GM19328 (cell line): ENCODE results near the gene MRTFB.
"Not testable (repeated sequence)": the region's sequence is repeated elsewhere in the genome, so short reads cannot be mapped to it uniquely, and the experiment has no call there.

Experiments
- ATAC-seq: cut with Tn5 transposase; IDR thresholded peaks from one replicate; pipeline ENCODE4 v1.9.1; 2021; ENCODE audit warnings: mild to moderate bottlenecking, moderate library complexity; ENCODE audit not compliant: unreplicated experiment

MRTFB gene

DNA sequence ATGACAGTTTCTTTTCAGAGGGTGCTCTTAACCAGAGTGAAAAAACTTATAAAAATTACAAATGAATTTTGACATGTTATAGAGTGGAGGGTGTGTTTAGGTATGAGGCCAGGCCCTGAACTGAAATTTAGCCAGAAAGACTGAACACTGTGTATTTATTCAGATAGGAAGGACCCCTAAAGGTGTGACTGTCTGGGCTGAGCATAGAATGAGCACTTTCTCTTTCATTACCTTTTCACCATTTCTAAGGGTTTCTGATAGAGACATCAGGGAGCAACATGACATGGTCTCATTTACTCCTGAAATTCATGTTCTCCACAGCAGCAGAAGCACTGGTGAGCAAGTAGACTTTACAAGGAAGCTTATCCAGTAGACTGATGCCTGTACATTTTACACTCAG is 32.9 kb downstream of the MRTFB start:
- no peak for ATAC-seq

DNA sequence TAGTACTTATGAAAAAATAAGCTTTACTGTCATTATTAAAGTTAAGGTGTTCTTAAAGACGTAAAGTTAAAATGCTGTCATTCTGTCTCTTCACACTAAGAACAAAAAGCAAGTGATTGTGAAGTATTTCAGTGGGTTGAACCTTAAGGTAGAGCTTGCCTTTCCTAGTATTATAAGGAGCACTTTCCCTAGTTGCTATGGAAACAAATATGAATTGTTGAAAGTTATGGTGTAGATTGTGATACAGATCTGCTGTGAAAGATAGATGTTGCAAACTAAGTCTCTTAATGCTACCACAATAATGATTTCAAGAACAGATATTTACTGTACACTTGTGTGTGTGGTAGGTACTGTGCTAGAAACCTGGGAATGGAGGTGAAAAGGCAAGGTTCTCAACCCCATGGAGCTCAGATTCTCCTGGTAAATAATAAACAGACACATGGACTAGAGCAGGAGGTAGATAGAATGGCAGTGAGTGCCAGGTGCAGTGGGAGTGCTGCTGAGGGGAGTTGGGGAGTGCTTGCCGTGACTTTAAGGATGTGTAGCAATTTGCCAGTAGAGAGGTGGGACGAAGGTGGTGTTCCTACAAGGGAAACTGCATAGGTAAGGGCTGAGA is 34.7 kb downstream of the MRTFB start:
- no peak for ATAC-seq

DNA sequence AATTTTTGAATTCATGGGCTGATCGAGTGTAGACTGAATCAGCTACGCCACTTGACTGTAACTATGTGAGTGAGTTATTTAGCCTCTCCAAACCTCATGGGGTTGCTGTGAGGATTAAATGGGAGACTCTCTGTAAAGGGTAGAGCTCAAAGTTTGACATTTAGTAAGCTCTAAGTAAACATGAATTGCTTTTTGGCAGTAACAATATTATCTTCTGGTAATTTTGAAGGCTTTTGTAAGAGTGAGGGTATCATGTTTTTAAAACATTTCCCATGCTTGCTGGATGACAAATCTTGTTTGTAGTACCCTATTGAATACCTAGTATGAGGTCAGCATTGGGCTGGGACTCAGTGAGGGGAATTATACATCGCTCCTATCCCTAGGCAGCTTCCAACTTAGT is 35.3 kb downstream of the MRTFB start:
- no peak for ATAC-seq

DNA sequence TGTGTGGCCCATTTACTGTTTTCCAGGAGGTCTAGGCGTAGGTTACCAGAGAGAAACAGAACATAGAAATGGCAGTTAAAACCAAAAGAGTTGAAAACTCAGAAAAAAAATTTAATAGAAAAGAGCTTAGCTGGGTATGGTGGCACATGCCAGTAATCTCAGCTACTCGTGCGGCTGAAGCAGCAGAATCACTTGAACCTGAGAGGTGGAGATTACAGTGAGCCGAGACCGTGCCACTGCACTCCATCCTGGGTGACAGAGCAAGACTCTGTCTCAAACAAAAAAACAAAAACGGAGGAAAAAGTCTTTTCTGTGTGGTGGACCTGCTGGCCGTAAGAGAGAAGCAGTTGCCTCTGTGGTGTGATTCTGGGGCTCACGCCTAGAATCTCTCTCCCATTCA is 35.8 kb downstream of the MRTFB start:
- ATAC-seq = no peak

DNA sequence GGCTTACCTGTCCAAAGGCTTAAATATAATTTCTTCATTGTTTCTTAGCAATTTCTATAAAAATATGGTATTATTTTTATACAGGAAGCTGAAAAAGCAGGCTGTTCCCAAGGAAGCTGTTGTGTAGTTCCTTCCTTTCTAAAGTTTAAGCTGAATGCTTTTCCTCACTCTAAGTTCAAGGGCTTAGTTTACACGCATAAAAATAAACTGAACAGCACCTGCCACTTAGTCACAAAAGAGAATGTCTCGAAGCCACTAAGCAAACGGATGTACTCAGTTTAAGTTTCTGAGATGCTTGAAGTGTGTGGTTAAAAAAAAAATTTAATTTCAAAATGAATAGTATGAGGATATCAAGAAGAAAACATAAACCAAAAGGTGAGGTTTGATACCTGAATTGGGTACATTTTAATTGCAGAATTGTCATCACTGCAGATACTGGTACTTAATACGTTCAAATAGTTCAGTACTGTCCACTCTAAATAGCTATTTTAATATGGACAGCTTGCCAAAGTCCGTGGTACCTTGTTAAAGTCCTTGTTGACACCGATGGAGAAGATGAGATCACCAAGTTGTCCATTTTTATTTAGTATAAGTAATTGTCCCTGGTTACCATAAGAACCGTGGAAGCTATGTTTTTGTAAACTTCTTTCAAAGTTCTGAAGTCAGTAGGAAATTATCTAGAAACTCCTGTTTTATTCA is 38.1 kb downstream of the MRTFB start:
- ATAC-seq = no peak

DNA sequence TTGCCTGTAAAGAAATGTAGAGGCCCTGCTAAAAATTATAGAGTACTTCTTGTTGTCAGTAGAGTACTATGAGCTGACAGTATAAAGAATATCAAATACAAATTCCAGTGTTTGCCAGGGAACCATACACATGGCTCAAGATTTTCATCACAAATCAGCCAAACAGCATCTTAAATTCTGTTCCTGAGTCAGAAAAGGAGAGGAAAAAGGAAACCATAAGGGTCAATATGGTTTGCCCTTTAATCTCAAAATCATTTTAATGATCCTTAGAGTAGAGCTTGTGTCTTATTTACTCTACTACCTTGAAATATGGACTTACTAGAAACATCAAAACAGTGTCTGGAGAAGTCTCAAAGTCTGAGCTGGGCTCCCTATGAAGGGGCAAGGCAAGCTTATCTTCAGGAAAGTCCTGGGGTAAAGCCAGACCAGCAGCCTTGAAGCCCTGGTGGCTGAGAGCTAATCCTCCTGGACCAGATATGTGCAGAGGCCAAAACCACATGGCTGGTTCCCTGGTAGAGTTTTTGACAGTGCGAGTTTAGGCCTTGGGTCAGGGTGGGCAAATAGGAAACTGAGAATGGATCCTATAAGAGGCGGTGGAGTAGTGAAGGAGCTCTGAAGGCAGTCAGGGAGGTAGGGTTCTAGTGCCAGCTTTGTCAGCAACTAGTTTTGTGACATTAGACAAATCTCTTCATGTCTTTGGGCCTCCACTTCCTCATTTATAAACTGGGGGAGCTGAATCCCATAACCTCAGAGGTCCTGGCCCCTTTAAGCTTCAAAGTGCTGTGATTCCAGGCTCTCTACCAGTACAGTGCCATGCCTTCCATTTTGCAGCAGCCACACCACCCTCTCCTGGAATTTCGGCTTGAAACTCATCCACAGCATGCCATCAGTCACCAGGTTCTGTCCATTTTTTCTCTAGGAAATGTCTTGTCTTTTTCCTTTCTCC is 38.9 kb downstream of the MRTFB start:
- ATAC-seq = no peak

DNA sequence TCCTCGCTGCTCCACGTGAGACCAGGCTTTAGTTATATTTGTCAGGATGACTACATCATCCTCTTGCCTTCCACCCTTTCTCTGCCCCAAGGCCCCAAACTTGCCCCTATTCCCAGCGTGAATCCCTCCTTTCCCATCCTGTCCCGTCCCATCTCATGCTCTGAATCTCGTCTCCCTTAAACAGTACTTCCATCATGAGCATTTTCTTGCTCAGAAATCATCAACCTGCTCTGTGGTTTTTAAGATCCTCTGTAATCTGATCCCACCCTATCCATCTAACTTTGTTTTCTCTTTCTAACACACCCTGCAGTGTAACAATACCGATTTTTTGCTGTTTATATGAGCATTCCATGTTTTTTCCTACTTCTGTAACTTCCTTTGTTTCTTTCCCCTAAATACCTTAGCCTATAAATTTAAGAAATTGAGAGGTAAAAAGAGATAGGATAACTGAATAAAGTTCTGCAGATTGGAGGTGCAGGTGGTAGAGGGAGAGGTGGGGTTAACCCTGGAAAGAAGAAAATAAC is 39.7 kb downstream of the MRTFB start:
- ATAC-seq = no peak

DNA sequence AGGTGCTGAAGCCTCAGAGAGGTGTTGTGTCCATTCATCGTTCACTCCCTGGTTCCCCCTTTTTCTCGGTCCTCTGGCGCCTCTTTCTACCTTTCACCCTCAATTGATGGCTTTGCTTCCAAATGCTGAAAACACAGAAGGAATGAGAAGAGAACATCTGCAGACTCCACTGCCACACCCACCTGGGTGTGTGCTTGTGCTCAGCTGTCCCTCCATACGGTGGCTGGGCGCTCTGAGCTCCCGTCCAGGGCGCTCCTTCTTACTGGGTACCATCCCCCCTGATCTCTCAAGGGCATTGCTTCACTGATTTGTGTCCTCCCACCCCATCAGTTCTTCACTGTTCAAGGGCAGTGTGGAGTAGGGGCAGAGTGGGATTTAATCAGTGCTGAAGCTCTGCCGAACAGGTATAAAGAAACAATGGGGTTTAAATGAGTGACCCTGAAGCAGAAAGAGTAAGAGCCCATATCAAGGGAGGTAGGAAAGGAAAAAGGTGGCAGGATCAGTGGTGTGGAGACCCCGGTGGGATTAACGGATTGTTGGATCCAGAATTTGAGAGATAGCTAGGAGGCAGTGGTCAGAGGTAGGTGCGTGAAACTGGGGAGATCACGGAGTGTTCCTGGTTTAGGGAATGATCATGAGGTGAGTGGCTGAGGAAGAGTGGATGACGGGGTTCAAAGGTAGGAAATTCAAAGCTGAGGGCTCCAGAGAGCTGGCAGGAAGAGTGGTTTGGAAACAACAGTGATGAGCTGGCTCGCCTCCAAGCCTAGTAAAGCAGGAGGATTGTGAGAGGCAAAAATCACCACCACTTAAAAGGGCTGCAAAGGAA is 40.8 kb downstream of the MRTFB start:
- ATAC-seq = no peak

DNA sequence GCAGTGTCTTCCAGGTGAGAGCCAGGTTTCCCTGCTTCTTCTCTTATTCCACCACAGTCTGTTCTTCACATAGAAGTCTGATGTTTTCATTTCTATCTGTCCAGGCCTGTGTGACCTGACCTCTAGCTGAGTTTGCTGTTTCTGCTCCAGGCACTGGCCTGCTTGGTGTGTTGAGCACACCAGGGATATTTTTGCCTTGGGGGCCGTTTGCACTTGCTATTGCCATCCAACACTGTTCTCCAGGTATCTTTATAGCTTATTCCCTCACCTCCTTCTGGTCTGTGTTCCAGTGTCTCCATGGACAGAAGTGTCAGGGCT is 41.4 kb downstream of the MRTFB start:
- ATAC-seq = no peak

DNA sequence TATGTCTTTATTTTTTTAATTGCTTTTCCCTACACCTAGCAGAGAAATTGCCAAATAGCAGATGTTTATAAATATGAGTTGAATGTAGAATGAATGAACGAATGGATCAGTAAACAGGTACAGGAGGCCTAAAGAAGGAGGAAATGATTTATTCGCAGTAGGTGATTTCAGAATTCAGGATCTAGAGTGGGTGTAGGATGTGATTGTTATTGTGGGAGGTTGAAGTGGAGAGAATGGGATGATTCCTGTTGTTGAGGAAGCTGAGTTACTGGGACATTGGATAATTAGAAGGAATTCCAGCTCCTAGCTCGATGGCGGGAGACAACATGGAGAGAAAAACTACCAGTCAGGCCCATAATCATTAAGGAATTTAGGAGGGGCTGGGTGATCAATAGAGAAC is 42.2 kb downstream of the MRTFB start:
- ATAC-seq = no peak

DNA sequence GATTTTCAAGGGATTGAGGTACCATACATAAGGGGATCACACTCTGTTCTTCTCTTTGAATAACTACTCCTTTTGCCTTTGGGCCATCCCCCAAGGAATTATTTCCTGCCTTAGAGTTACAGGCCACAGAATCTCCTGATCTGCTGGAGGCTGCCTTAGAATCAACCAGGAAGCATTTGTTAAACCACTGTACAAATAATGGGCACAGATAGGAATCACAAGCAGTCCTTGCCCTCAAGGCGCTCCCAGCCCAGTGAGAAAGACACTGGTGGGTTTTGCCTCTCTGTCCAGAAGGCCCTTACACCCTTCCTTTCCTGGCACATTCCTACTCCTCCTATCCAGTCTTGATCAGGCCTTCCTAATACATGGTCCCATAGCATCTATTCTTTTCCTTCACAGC is 45.9 kb downstream of the MRTFB start:
- ATAC-seq = no peak

DNA sequence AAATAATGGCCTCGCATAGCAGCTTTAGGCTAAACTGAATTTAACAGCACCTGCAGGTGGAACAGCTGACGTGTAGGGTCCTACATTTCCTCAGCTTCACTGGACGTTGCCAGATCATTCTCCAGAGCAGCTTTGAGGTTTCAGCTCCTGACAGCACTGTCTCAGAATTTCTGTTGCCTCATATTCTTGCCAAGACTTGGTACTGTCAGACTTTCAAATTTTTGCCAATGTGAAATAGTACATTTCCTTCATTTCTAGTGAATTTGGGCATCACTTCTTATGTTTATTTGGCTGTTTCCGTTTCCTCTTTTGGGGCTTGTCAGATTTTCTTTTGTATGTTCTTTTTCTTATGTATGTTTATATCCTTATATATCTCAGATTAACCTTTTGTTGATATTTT is 48.7 kb downstream of the MRTFB start:
- no peak for ATAC-seq

DNA sequence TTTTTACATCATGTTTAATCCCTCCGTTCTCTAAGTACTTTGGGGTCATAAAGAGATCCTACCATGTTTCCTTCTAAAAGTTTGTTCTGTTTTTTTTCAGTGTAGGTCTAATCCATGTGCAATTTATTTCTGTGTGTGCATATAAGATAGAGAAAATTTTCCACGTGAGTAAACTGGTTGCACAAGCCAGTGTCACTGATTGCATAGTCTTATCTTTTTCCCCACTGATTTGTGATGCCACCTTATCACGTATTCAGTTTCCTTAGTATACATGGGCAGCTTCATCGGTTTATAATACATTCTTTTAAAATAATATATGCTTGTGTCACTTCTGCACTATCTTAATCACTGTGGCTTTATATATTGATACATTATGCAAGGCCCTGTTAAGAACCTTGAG is 49.2 kb downstream of the MRTFB start:
- no peak for ATAC-seq

DNA sequence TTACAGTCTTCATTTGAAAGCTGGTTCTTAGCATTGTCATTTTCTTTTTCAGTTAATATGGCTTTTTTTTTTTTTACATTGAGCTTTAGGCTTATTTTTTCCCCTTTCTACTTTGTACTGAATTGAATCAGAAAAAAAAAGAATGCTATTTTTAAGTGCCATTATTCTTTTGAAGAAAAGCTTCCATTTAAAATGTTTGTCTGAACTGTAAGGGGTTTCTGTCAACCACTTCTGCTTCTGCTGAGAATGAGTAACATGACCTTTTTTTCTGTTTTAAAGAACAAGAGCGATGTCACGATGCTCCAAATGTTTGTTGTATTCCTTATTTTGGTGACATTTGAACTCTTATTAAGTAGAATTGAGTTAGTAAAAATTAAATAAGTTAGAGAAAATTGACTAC is 50.0 kb downstream of the MRTFB start:
- no peak for ATAC-seq

DNA sequence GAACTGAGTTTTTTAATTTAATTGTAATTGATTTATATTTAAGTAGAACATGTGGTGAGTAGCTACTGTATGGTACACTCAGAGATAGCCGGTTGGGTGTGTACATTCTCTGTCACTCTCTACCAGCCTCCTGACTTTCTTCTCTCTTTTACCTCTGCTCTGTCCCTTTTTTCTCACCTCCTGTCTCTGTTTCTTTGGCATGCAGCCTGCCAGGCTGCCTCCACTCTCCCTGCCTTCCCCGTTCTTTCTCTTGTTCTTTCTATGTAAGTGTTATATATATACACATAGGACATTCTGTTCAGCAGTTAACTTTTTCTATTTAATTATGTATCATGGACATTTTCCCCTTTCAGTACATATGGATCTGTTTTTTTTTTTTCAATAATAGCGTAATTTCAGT is 50.8 kb downstream of the MRTFB start:
- ATAC-seq = no peak

DNA sequence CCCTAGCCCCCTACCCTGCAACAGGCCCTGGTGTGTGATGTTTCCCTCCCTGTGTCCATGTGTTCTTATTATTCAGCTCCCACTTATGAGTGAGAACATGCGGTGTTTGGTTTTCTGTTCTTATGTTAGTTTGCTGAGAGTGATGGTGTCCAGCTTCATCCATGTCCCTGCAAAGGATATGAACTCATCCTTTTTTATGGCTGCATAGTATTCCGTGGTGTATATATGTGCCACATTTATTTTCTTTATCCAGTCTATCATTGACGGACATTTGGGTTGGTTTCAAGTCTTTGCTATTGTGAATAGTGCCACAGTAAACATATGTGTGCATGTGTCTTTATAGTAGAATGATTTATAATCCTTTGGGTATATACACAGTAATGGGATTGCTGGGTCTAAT is 51.3 kb downstream of the MRTFB start:
- ATAC-seq = not testable (repeated sequence)

DNA sequence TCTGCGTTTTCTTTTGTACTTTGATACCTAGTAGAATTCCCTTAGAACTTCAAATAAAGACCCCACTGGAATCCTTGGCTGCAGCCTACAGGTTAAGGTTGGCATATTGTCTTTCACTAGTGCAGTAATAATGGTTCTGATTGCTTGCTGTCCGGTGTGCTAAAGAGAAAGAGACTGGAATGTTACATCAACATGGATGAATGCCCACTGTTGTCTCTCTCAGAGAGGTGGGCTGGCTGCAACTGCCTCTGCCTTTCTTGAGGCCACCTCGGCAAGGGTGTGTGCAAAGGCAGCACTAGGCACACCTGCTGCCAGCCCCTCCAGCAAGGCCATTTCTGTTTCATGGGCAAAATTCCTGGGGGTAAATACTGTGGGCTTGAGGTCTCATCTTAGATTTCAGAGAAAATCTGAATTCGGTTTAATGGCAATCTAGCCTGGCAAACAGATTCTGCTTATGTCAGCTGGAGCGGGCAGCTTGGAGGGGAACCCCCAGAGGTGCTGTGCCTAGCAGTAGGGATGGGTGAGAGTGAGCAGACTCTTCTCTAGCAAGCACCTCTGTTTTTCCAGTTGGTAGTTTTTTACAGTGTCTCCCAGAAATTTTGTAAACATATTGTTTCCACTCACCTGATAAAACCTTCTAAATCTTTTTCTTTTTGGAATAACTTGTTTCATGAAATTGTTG is 54.0 kb downstream of the MRTFB start:
- no peak for ATAC-seq

DNA sequence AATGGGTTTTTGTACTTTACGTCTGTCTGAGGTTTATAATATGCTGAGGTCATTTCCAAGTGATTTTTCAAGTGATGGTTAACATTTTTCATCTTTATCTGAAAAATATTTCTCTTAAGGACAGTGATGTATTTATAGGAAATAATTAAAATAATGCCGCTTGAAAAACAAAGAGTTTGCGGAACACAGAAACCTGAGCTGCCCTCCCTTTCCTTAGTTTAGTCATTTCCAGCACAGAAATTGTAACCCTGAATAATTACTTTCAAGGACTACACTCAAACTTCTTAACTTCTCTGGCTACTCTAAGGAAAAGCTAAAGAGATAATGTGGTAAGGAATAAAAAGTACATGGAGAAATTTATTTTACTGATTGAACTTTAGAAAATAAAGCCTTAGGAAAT is 54.6 kb downstream of the MRTFB start:
- no peak for ATAC-seq

DNA sequence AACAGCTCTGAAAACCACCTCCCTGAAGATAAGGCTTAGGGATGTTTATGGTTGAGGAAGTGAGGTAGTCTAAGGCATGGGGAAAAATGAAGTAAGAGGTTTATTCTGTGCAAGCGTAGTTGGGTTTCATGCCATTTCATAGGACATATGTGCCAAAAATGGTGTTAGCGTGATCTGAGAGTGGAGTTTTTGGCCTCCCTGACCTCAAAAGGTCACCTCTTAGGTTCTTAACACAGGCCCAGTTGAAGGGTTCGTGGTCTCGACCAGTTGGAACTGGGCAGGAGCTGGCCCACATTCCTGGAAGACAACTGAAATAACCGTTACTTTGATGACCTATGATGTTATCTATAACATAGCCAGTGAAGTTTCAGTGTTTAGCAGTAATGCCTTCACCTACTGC is 57.0 kb downstream of the MRTFB start:
- no peak for ATAC-seq

DNA sequence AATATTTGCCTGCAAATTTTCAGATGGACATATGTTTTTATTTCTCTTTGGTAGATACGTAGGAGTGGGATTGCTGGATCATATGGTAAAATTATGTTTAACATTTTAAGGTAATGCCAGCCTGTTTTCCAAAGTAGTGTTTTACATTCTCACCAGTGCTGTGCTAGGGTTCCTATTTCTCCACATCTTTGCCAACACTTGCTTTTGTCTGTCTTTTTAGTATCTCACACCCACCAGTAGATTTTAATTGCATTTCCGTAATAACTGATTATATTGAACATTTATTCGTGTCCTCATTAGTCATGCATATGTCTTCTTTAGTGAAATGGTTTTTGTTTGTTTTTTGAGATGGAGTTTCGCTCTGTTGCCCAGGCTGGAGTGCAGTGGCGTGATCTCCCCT is 58.4 kb downstream of the MRTFB start:
- ATAC-seq = no peak
